HEK293T (cell line): ENCODE measurements around the gene PTPRD.

Experiments used
- ARNT ChIP-seq: fragments of 450-650 bp; IDR thresholded peaks from 2 replicates; pipeline ENCODE4 v1.6.1; 2017; ENCODE audit warnings: mild to moderate bottlenecking
- FOXA1 ChIP-seq: fragments of 450-650 bp; IDR thresholded peaks from 2 replicates; pipeline ENCODE4 v1.6.1; 2016; ENCODE audit warnings: mild to moderate bottlenecking
- FOXK2 ChIP-seq: fragments of 450-650 bp; IDR thresholded peaks from 2 replicates; pipeline ENCODE4 v1.6.1; 2016; ENCODE audit warnings: mild to moderate bottlenecking
- FOXM1 ChIP-seq: fragments of 450-650 bp; IDR thresholded peaks from 2 replicates; pipeline ENCODE4 v1.6.1; 2017; ENCODE audit warnings: mild to moderate bottlenecking, borderline replicate concordance
- HDGF ChIP-seq: fragments of 450-650 bp; IDR thresholded peaks from 2 replicates; pipeline ENCODE4 v1.6.1; 2017; ENCODE audit warnings: antibody characterized with exemption, borderline replicate concordance
- L3MBTL2 ChIP-seq: fragments of 450-650 bp; conservative IDR thresholded peaks from 2 replicates; pipeline ENCODE4 v1.6.1; 2016; ENCODE audit warnings: mild to moderate bottlenecking
- LEF1 ChIP-seq: fragments of 450-650 bp; IDR thresholded peaks from 2 replicates; pipeline ENCODE4 v1.6.1; 2017; ENCODE audit warnings: mild to moderate bottlenecking, borderline replicate concordance
- NFRKB ChIP-seq: fragments of 450-650 bp; IDR thresholded peaks from 2 replicates; pipeline ENCODE4 v1.6.1; 2016; ENCODE audit warnings: mild to moderate bottlenecking, moderate library complexity
- SP1 ChIP-seq: fragments of 450-650 bp; IDR thresholded peaks from 2 replicates; pipeline ENCODE4 v1.6.1; 2017
- SUZ12 ChIP-seq: fragments of 450-650 bp; IDR thresholded peaks from 2 replicates; pipeline ENCODE4 v1.6.1; 2016; ENCODE audit warnings: mild to moderate bottlenecking
- ZNF384 ChIP-seq: fragments of 450-650 bp; IDR thresholded peaks from 2 replicates; pipeline ENCODE4 v1.6.1; 2016
- TF ChIP-seq, protein P1 (sequence below): fragments of 450-650 bp; IDR thresholded peaks from 2 replicates; pipeline ENCODE4 v1.6.1; 2016

DNA sequence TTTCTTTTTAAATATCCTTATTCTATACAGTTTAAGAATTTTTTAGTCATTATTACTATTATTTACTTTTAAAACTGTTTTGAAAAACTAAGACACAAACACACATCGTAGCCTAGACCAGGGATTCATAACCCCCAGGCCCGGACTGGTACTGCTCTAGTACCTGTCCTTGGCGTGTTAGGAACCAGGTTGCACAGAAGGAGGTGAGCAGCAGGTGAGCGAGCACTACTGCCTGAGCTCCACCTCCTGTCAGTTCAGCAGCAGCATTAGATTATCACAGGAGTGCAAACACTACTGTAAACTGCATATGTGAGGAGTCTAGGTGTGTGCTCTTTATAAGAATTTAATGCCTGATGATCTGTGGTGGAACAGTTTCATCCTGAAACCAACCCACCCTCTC, 357.0 kb downstream of the PTPRD start:
- no peak for TF ChIP-seq HDGF
- no peak for TF ChIP-seq FOXA1
- no peak for TF ChIP-seq FOXK2
- no peak for TF ChIP-seq LEF1
- no peak for TF ChIP-seq NFRKB
- TF ChIP-seq, protein P1, sequence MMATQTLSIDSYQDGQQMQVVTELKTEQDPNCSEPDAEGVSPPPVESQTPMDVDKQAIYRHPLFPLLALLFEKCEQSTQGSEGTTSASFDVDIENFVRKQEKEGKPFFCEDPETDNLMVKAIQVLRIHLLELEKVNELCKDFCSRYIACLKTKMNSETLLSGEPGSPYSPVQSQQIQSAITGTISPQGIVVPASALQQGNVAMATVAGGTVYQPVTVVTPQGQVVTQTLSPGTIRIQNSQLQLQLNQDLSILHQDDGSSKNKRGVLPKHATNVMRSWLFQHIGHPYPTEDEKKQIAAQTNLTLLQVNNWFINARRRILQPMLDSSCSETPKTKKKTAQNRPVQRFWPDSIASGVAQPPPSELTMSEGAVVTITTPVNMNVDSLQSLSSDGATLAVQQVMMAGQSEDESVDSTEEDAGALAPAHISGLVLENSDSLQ = no peak
- no peak for TF ChIP-seq ARNT
- no peak for TF ChIP-seq SUZ12
- TF ChIP-seq L3MBTL2 = no peak
- no peak for TF ChIP-seq SP1
- TF ChIP-seq FOXM1 = no peak
- TF ChIP-seq ZNF384 = no peak
